Natural killer cell (primary cell): ENCODE results near the gene GDAP2. TPM values are rescaled to one million over a fixed set of nuclear protein-coding genes. Genes with fewer than 3 reads are reported as not detected.

Experiments used
- ATAC-seq, 3 donors: fragments of 150-1000 bp in 2 of 3; fragments of 200-7000 bp in 1 of 3; cut with Tn5 transposase; 1 replicate in 1 of 3; 2 replicates in 2 of 3; pipeline ENCODE4 v1.10.0; 2021; ENCODE audit warnings: mild to moderate bottlenecking in 2 of 3, moderate library complexity in 2 of 3
- DNase-seq, 2 donors: peaks; one replicate each; pipeline versions ENCODE4 v3.0.0 to v3.0.0-alpha.2; 2013 to 2021; ENCODE audit warnings: mixed read lengths in 1 of 2
- H3K27ac ChIP-seq: one replicate; pipeline ENCODE4 v1.5.1; 2013; ENCODE audit warnings: mild to moderate bottlenecking, low read length
- H3K27me3 ChIP-seq: one replicate; pipeline ENCODE4 v1.6.1; 2013; ENCODE audit warnings: low read length; ENCODE audit not compliant: control insufficient read depth, insufficient read depth
- H3K36me3 ChIP-seq: one replicate; pipeline ENCODE4 v1.6.1; 2013; ENCODE audit warnings: low read length; ENCODE audit not compliant: control insufficient read depth, insufficient read depth
- H3K4me1 ChIP-seq: one replicate; pipeline ENCODE4 v1.6.1; 2013; ENCODE audit warnings: low read length; ENCODE audit not compliant: control insufficient read depth, insufficient read depth
- H3K4me3 ChIP-seq: one replicate; pipeline ENCODE4 v1.5.1; 2013; ENCODE audit warnings: low read length
- H3K9me3 ChIP-seq: one replicate; pipeline ENCODE4 v1.6.1; 2013; ENCODE audit warnings: low read length; ENCODE audit not compliant: control insufficient read depth, insufficient read depth
- H3K27ac Mint-ChIP-seq, 2 donors: one replicate each; pipeline ENCODE4 v1.8.0; 2022; ENCODE audit warnings: mild to moderate bottlenecking in 2 of 2, mixed read lengths in 2 of 2, moderate library complexity in 1 of 2
- H3K27me3 Mint-ChIP-seq, 2 donors: one replicate each; pipeline ENCODE4 v1.8.0; 2022; ENCODE audit warnings: low read depth in 2 of 2, mixed read lengths in 2 of 2
- H3K36me3 Mint-ChIP-seq: one replicate; pipeline ENCODE4 v1.8.0; 2022; ENCODE audit warnings: mixed read lengths
- H3K4me1 Mint-ChIP-seq, 2 donors: one replicate each; pipeline ENCODE4 v1.8.0; 2022; ENCODE audit warnings: mixed read lengths in 2 of 2
- H3K4me3 Mint-ChIP-seq: one replicate; pipeline ENCODE4 v1.8.0; 2022; ENCODE audit warnings: mild to moderate bottlenecking, moderate library complexity, mixed read lengths
- H3K9me3 Mint-ChIP-seq, 2 donors: one replicate each; pipeline ENCODE4 v1.8.0; 2022; ENCODE audit warnings: mixed read lengths in 2 of 2
- WGBS: methylation state at CpG from one replicate; pipeline ENCODE4 v1.1.7; 2013; ENCODE audit warnings: missing lambda C conversion rate; ENCODE audit not compliant: insufficient coverage; 5-methylcytosine and 5-hydroxymethylcytosine counted together
- intact Hi-C: fragments of 100-400 bp; cut with micrococcal nuclease; formaldehyde crosslinking; loops from one replicate; pipeline ENCODE4 v1.14.2; 2022
- total RNA-seq, 4 donors: library from RNA; stranded (reverse); fragments of 120-200 nt in 1 of 4; gene quantifications; one replicate each; pipeline versions ENCODE4 v1.2.3 to v1.2.4, GENCODE V29; 2013 to 2022
- TF ChIP-seq, protein P1 (sequence below): fragments of 200-600 bp; IDR thresholded peaks from one replicate; pipeline ENCODE4 v1.8.0; 2022; ENCODE audit warnings: antibody characterized with exemption

GDAP2 gene
- total RNA-seq, 3 donors from 2014 or later (not counting 1 experiment from before 2014, with no cell fraction given) = 25.4 to 34.7 (median 27.7) TPM

DNA sequence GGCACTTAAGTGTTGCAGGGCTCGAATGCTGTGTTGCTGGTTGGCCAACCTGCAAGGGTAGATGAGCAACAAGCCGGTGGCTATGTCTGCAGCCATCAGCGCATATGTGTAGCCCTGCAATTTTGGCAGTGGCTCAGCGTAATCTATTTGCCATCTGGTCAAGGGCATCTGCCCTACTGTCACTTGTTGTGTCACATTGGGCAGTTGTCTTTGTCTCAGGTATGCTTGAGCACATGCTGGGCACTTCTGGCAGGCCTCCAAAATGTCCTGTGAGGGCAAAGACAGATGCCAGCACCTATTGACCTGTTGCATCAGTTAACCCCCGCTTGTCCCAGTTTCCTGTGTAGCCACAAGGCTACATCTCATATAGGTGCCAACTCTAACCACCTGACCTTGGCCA is 111.8 kb downstream of the GDAP2 start:
- Mint-ChIP-seq H3K4me1 (no peaks in the 10 kb centered on the region), H3K9me3 (no peaks in the 10 kb centered on the region), H3K4me3 (no peak overlapping the region), H3K27ac (no peak overlapping the region), H3K27me3 (peaks cover 5 to 12% of the 10 kb centered on the region in 2 donors), H3K36me3 (no peaks in the 10 kb centered on the region)
- Histone ChIP-seq H3K27ac (no peak overlapping the region), H3K36me3 (no peaks in the 10 kb centered on the region), H3K4me1 (no peaks in the 10 kb centered on the region), H3K9me3 (no peaks in the 10 kb centered on the region), H3K27me3 (no peaks in the 10 kb centered on the region), H3K4me3 (no peak overlapping the region)
- no peak for DNase-seq
- TF ChIP-seq, protein P1, sequence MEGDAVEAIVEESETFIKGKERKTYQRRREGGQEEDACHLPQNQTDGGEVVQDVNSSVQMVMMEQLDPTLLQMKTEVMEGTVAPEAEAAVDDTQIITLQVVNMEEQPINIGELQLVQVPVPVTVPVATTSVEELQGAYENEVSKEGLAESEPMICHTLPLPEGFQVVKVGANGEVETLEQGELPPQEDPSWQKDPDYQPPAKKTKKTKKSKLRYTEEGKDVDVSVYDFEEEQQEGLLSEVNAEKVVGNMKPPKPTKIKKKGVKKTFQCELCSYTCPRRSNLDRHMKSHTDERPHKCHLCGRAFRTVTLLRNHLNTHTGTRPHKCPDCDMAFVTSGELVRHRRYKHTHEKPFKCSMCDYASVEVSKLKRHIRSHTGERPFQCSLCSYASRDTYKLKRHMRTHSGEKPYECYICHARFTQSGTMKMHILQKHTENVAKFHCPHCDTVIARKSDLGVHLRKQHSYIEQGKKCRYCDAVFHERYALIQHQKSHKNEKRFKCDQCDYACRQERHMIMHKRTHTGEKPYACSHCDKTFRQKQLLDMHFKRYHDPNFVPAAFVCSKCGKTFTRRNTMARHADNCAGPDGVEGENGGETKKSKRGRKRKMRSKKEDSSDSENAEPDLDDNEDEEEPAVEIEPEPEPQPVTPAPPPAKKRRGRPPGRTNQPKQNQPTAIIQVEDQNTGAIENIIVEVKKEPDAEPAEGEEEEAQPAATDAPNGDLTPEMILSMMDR = no peak
- ATAC-seq = no peak
- 90% methylated on average over 5 of the region's 5 CpGs for WGBS
- intact Hi-C loops = no loop called here

DNA sequence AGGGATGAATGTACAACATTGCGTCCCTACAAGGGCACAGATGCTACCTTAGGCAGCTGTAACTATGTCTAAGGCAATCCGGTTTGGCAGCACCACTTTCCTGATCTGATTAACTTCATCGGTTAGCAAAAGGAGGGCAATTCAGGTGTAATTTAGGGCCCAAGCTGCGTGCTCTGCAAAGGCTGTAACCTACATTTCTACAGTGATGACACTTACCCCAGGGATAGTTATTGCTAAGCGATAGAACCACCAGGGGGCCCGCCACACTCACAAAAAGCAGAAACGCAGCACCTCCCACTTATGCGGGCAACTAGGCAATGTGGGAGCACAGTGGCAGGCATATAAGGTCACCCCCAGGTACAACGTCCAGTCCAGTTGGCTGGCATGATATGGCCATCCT is 113.5 kb downstream of the GDAP2 start:
- WGBS = 90% methylated on average over 9 of the region's 9 CpGs
- H3K27me3 Mint-ChIP-seq = peaks cover 2 to 12% of the 10 kb centered on the region in 2 donors
- no peak overlapping the region for H3K4me3 ChIP-seq
- H3K36me3 ChIP-seq = no peaks in the 10 kb centered on the region
- no peaks in the 10 kb centered on the region for H3K4me1 Mint-ChIP-seq
- H3K27ac ChIP-seq = no peak overlapping the region
- TF ChIP-seq, protein P1 = no peak
- intact Hi-C loops = no loop called here
- H3K4me3 Mint-ChIP-seq = no peak overlapping the region
- no peak for DNase-seq
- no peak for ATAC-seq
- no peaks in the 10 kb centered on the region for H3K9me3 Mint-ChIP-seq
- no peak overlapping the region for H3K27ac Mint-ChIP-seq
- no peaks in the 10 kb centered on the region for H3K9me3 ChIP-seq
- no peaks in the 10 kb centered on the region for H3K36me3 Mint-ChIP-seq
- no peaks in the 10 kb centered on the region for H3K27me3 ChIP-seq
- H3K4me1 ChIP-seq = no peaks in the 10 kb centered on the region

DNA sequence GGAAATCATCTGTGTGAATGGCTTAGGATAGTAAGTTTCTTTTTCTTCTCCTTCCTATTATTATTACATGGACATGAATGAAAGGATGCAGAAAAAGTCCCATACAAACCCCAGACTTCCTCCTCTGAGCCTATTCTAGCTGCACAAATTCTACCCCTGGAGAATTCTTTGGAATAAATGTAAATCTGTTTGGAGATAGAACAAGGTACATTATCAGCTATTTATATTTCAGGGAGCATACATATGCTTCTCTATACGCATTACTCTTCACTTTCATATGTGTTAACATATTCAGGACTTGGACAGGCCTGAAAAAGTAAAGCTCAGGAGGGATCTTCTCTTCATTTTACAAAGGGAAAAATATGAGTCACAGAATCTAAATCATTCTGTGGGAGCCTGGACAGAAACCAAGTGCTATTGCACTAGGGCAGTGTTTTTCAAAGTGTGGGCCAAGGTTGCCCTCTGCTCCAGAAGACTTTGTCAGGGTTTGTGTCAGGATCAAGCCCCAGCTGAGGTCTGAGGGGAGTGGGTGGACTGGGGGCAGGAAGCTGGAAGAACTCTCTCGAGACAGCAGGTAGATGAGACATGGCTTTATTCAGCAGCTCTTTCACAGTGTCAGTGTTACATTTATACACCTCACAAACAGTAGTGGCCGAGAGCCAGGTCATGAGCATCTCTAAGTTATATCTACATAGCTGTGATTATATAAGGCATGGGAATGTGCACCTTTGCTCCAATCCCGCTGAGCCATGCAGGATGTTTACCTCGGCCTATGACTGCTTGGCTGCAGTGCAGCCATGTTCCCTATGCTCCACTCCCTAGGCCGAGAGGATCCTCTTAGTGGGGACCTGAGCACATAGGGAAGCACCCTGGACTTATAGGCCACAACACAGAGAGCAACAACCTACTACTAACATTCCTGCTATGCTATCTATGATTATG is 114.3 kb downstream of the GDAP2 start:
- Histone ChIP-seq H3K27me3 (no peaks in the 10 kb centered on the region), H3K9me3 (no peaks in the 10 kb centered on the region), H3K36me3 (no peaks in the 10 kb centered on the region), H3K4me1 (no peaks in the 10 kb centered on the region), H3K4me3 (no peak overlapping the region), H3K27ac (no peak overlapping the region)
- Mint-ChIP-seq H3K27ac (no peak overlapping the region), H3K9me3 (no peaks in the 10 kb centered on the region), H3K4me1 (no peaks in the 10 kb centered on the region), H3K36me3 (no peaks in the 10 kb centered on the region), H3K27me3 (peaks cover 2 to 12% of the 10 kb centered on the region in 2 donors), H3K4me3 (no peak overlapping the region)
- 91% methylated on average over 5 of the region's 6 CpGs for WGBS
- DNase-seq = no peak
- no peak for ATAC-seq
- intact Hi-C loops = no loop called here
- TF ChIP-seq, protein P1 = no peak

Other genes with a start within 250 kb of the GDAP2 start
- 10 to 100 TPM in 1 of 3 donors, 1 to 10 TPM in 2; 7.2 to 13.0 (median 8.3) TPM for gene WDR3, start 118 bp upstream of the GDAP2 start, total RNA-seq